KBM-7 (cell line): Measurements from ENCODE around the gene OR51L1.

Source experiments
- DNase-seq: peaks from one replicate; pipeline ENCODE4 v3.0.0-alpha.2; 2015
- in situ Hi-C: fragments of 300-500 bp; cut with MboI; formaldehyde crosslinking; loops from 2 replicates; pipeline ENCODE4 v1.14.3; 2020; ENCODE audit warnings: low sequenced_read_pairs, low pct_unique_long_range_greater_than_20kb, mixed read lengths

OR51L1 gene

DNA sequence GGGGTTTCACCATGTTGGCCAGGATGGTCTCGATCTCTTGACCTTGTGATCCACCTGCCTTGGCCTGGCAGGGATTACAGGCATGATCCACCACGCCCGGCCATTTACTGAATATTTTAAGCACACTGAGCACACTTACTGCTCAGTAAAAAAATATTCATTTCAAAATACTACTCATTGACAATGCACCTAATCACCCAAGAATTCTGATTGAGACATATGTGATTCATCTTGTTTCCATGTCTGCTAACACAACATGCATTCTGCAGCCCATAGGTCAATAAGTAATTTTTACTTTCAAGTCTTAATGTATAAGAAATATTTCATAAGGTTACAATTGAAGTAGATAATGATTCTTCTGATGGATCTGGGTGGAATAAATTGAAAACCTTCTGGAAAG lies 47.4 kb downstream of the OR51L1 start:
- in situ Hi-C loops: no loop called here
- DNase-seq: no peak

- DNase-seq: no peak
- in situ Hi-C loops: no loop called here
Observed at GRCh38 chr11:5043380-5043779, 48.7 kb downstream of the OR51L1 start.

DNA sequence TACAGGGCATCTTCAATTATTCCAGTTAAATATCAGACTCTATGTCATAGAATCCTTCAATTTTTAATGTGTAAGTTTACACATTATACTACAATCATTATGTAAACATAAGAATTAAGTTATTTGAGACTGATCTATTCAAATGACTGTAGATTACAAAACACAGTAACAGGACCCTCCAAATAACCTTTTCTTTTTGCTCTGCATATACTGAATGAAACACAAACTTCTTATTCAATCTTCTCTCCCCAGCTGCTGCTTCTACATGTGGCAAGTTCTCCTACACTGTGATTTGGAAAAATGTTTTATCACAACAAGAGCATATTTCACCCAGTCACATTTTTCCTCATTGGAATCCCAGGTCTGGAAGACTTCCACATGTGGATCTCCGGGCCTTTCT lies 51.6 kb downstream of the OR51L1 start, which contains the start of gene OR52J3:
Gene OR52J3, plus strand, starts transcription at position 301 of the 400 bp plus-strand sequence. Its CDS starts 0 bp downstream, at position 301.
- no peak for DNase-seq
- in situ Hi-C loops: no loop called here

GRCh38 chr11:5046754-5047330 lies 52.2 kb downstream of the OR51L1 start:
- in situ Hi-C loops: no loop called here
- no peak for DNase-seq
